IPS-20b (cell line): ENCODE measurements around the gene TSR2.
"Not testable (repeated sequence)": the region's sequence is repeated elsewhere in the genome, so short reads cannot be mapped to it uniquely, and the experiment has no call there.

Experiments used
- H3K27ac ChIP-seq: one replicate; pipeline ENCODE4 v1.5.1; 2013; ENCODE audit warnings: low read length
- H3K27me3 ChIP-seq: 2 replicates; pipeline ENCODE4 v1.6.1; 2013; ENCODE audit warnings: mild to moderate bottlenecking, low read length, inconsistent platforms; ENCODE audit not compliant: insufficient read depth
- H3K36me3 ChIP-seq: 2 replicates; pipeline ENCODE4 v1.6.1; 2013; ENCODE audit warnings: low read depth, mild to moderate bottlenecking, inconsistent platforms, low read length, moderate library complexity; ENCODE audit not compliant: insufficient read depth
- H3K4me1 ChIP-seq: 2 replicates; pipeline ENCODE4 v1.6.1; 2013; ENCODE audit warnings: mild to moderate bottlenecking, control low read depth, inconsistent platforms, low read length, moderate library complexity; ENCODE audit not compliant: insufficient read depth
- H3K4me3 ChIP-seq: 2 replicates; pipeline ENCODE4 v1.5.1; 2013; ENCODE audit warnings: mild to moderate bottlenecking, low read length, inconsistent platforms
- H3K9ac ChIP-seq: 2 replicates; pipeline ENCODE4 v1.6.1; 2013; ENCODE audit warnings: low read depth, mild to moderate bottlenecking, inconsistent platforms, low read length, moderate library complexity
- H3K9me3 ChIP-seq: 2 replicates; pipeline ENCODE4 v1.6.1; 2013; ENCODE audit warnings: mild to moderate bottlenecking, low read depth, low read length, inconsistent platforms; ENCODE audit not compliant: insufficient read depth

TSR2 gene

GRCh38 chrX:54479136-54480111, 39.2 kb downstream of the TSR2 start:
- Histone ChIP-seq H3K27ac (peak overlapping the region; percentile 62), H3K27me3 (no peaks in the 10 kb centered on the region), H3K4me1 (peaks cover 37% of the 10 kb centered on the region), H3K36me3 (no peaks in the 10 kb centered on the region), H3K9ac (peak overlapping the region; percentile 45; the same call in 1 of the 2 replicates), H3K9me3 (no peaks in the 10 kb centered on the region), H3K4me3 (peak overlapping the region; percentile 26; the same call in 1 of the 2 replicates)

- no peaks in the 10 kb centered on the region for H3K27me3 ChIP-seq
- H3K4me3 ChIP-seq: peak overlapping the region; percentile 38; the same call in 1 of the 2 replicates
- H3K9ac ChIP-seq: peak overlapping the region; percentile 58; the same call in 1 of the 2 replicates
- no peaks in the 10 kb centered on the region for H3K36me3 ChIP-seq
- peaks cover 39% of the 10 kb centered on the region for H3K4me1 ChIP-seq
- no peaks in the 10 kb centered on the region for H3K9me3 ChIP-seq
- H3K27ac ChIP-seq: no peak overlapping the region
These were observed 42.8 kb downstream of the TSR2 start for GRCh38 chrX:54482839-54483593.

- no peaks in the 10 kb centered on the region for H3K27me3 ChIP-seq
- H3K9ac ChIP-seq: peak overlapping the region; percentile 58; the same call in 1 of the 2 replicates
- H3K9me3 ChIP-seq: no peaks in the 10 kb centered on the region
- no peaks in the 10 kb centered on the region for H3K36me3 ChIP-seq
- H3K27ac ChIP-seq: no peak overlapping the region
- no peak overlapping the region for H3K4me3 ChIP-seq
- peaks cover 35% of the 10 kb centered on the region for H3K4me1 ChIP-seq
These were observed 43.7 kb downstream of the TSR2 start for GRCh38 chrX:54483946-54484345.

GRCh38 chrX:54484666-54485065, 44.5 kb downstream of the TSR2 start:
- H3K27ac ChIP-seq: no peak overlapping the region

GRCh38 chrX:54489819-54490218, 49.6 kb downstream of the TSR2 start:
- not testable (repeated sequence) for H3K27ac ChIP-seq, H3K36me3 ChIP-seq, H3K4me3 ChIP-seq, H3K27me3 ChIP-seq, H3K9me3 ChIP-seq, H3K4me1 ChIP-seq, H3K9ac ChIP-seq

More at GRCh38 chrX:54484666-54485065, 44.5 kb downstream of the TSR2 start:
- no peaks in the 10 kb centered on the region for H3K27me3 ChIP-seq
- H3K4me1 ChIP-seq: peaks cover 31% of the 10 kb centered on the region; the same call in 1 of the 2 replicates
- H3K9ac ChIP-seq: no peak overlapping the region; the same call in 1 of the 2 replicates
- H3K36me3 ChIP-seq: no peaks in the 10 kb centered on the region
- H3K9me3 ChIP-seq: no peaks in the 10 kb centered on the region
- no peak overlapping the region for H3K4me3 ChIP-seq

GRCh38 chrX:54492340-54492739, 52.1 kb downstream of the TSR2 start:
- H3K36me3 ChIP-seq: no peaks in the 10 kb centered on the region
- H3K9ac ChIP-seq: no peak overlapping the region; the same call in 1 of the 2 replicates
- no peak overlapping the region for H3K4me3 ChIP-seq
- no peak overlapping the region for H3K27ac ChIP-seq
- no peaks in the 10 kb centered on the region for H3K9me3 ChIP-seq
- H3K27me3 ChIP-seq: no peaks in the 10 kb centered on the region
- peaks cover 6% of the 10 kb centered on the region; the same call in 1 of the 2 replicates for H3K4me1 ChIP-seq

GRCh38 chrX:54494166-54494988, 54.2 kb downstream of the TSR2 start:
- no peak overlapping the region for H3K27ac ChIP-seq

More at GRCh38 chrX:54494166-54494988, 54.2 kb downstream of the TSR2 start:
- H3K36me3 ChIP-seq: no peaks in the 10 kb centered on the region
- H3K27me3 ChIP-seq: no peaks in the 10 kb centered on the region
- H3K4me1 ChIP-seq: peaks cover 6% of the 10 kb centered on the region; the same call in 1 of the 2 replicates
- peak overlapping the region; percentile 78 for H3K4me3 ChIP-seq
- H3K9me3 ChIP-seq: no peaks in the 10 kb centered on the region
- peak overlapping the region; percentile 76; the same call in 1 of the 2 replicates for H3K9ac ChIP-seq
